HEK293T (cell line): ENCODE results near the gene BMPER.

Source experiments
- CTCF ChIA-PET: fragments of 350-600 bp; formaldehyde crosslinking; extraction: SDS; loops from one replicate; lab custom pipeline; 2021; ENCODE audit warnings: antibody characterized with exemption, inconsistent platforms; lab: Yijun Ruan, JAX
- POLR2A ChIA-PET: fragments of 350-600 bp; formaldehyde crosslinking; extraction: SDS; loops from one replicate; lab custom pipeline; 2020; ENCODE audit warnings: antibody characterized with exemption, inconsistent platforms; lab: Yijun Ruan, JAX
- DNase-seq: peaks from one replicate; pipeline ENCODE4 v3.0.0; 2012; ENCODE audit warnings: mixed read lengths; ENCODE audit errors: extremely low spot score
- ARNT ChIP-seq: fragments of 450-650 bp; IDR thresholded peaks from 2 replicates; pipeline ENCODE4 v1.6.1; 2017; ENCODE audit warnings: mild to moderate bottlenecking
- BHLHE40 ChIP-seq: fragments of 450-650 bp; IDR thresholded peaks from 2 replicates; pipeline ENCODE4 v1.6.1; 2016; ENCODE audit warnings: mild to moderate bottlenecking, moderate library complexity, borderline replicate concordance
- CTBP1 ChIP-seq: fragments of 450-650 bp; IDR thresholded peaks from 2 replicates; pipeline ENCODE4 v1.6.1; 2016; ENCODE audit warnings: borderline replicate concordance
- ELF4 ChIP-seq: fragments of 450-650 bp; IDR thresholded peaks from 2 replicates; pipeline ENCODE4 v1.6.1; 2017; ENCODE audit warnings: antibody characterized with exemption
- FOXA1 ChIP-seq: fragments of 450-650 bp; IDR thresholded peaks from 2 replicates; pipeline ENCODE4 v1.6.1; 2016; ENCODE audit warnings: mild to moderate bottlenecking
- FOXK2 ChIP-seq: fragments of 450-650 bp; IDR thresholded peaks from 2 replicates; pipeline ENCODE4 v1.6.1; 2016; ENCODE audit warnings: mild to moderate bottlenecking
- FOXM1 ChIP-seq: fragments of 450-650 bp; IDR thresholded peaks from 2 replicates; pipeline ENCODE4 v1.6.1; 2017; ENCODE audit warnings: mild to moderate bottlenecking, borderline replicate concordance
- HDGF ChIP-seq: fragments of 450-650 bp; IDR thresholded peaks from 2 replicates; pipeline ENCODE4 v1.6.1; 2017; ENCODE audit warnings: antibody characterized with exemption, borderline replicate concordance
- L3MBTL2 ChIP-seq: fragments of 450-650 bp; conservative IDR thresholded peaks from 2 replicates; pipeline ENCODE4 v1.6.1; 2016; ENCODE audit warnings: mild to moderate bottlenecking
- LEF1 ChIP-seq: fragments of 450-650 bp; IDR thresholded peaks from 2 replicates; pipeline ENCODE4 v1.6.1; 2017; ENCODE audit warnings: mild to moderate bottlenecking, borderline replicate concordance
- NFRKB ChIP-seq: fragments of 450-650 bp; IDR thresholded peaks from 2 replicates; pipeline ENCODE4 v1.6.1; 2016; ENCODE audit warnings: mild to moderate bottlenecking, moderate library complexity
- SP1 ChIP-seq: fragments of 450-650 bp; IDR thresholded peaks from 2 replicates; pipeline ENCODE4 v1.6.1; 2017
- SUZ12 ChIP-seq: fragments of 450-650 bp; IDR thresholded peaks from 2 replicates; pipeline ENCODE4 v1.6.1; 2016; ENCODE audit warnings: mild to moderate bottlenecking
- TARDBP ChIP-seq: fragments of 450-650 bp; IDR thresholded peaks from 2 replicates; pipeline ENCODE4 v1.6.1; 2016
- ZNF384 ChIP-seq: fragments of 450-650 bp; IDR thresholded peaks from 2 replicates; pipeline ENCODE4 v1.6.1; 2016
- TF ChIP-seq, protein P1 (sequence below): fragments of 450-650 bp; IDR thresholded peaks from 2 replicates; pipeline ENCODE4 v1.6.1; 2016

The BMPER gene

DNA sequence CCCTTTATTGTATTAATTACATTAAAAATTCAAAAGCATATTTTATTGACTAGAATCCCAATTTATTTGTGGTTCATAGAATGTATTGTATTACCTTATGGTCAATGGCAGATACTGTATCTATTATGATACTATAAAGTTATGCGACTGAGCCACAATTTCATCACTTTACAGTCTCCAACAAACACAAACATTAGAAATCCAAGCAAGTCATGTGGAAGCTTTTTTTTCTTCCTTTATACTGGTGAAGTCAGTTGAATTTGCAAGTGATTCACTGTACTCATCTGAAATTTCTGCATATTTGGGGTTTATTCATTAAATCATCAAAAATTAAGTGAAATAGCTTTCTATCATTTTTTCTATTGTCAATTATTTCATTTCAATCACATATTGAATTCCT is 54.3 kb downstream of the BMPER start:
- DNase-seq = no peak
- TF ChIP-seq, protein P1, sequence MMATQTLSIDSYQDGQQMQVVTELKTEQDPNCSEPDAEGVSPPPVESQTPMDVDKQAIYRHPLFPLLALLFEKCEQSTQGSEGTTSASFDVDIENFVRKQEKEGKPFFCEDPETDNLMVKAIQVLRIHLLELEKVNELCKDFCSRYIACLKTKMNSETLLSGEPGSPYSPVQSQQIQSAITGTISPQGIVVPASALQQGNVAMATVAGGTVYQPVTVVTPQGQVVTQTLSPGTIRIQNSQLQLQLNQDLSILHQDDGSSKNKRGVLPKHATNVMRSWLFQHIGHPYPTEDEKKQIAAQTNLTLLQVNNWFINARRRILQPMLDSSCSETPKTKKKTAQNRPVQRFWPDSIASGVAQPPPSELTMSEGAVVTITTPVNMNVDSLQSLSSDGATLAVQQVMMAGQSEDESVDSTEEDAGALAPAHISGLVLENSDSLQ = no peak
- TF ChIP-seq FOXK2 (no peak), ARNT (no peak), ZNF384 (no peak), ELF4 (no peak), FOXM1 (no peak), NFRKB (no peak), HDGF (no peak), LEF1 (no peak), L3MBTL2 (no peak), BHLHE40 (no peak), CTBP1 (no peak), SP1 (no peak), SUZ12 (no peak), TARDBP (no peak), FOXA1 (no peak)
- CTCF ChIA-PET = no interaction called here
- POLR2A ChIA-PET = no interaction called here

DNA sequence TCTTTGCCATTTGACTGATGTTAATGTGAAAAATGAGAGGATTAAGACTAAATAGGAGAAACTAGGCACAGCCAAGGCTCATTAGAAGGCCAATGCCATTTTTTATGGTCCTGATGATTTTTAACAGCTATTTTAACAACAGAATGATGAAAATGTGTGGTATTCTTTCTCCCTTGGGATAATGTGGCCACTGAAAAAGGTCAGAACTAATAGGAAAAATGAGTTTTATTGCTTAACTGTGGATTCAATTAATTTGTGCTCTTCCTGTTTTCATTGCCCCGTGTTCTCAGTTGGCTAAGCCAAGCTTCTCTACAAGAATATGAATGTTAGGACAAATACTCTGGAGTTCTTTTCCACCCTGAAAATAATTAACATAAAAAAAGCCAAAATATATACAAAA is 56.6 kb downstream of the BMPER start:
- TF ChIP-seq FOXA1 (no peak), NFRKB (no peak), FOXM1 (no peak), BHLHE40 (no peak), SP1 (no peak), ZNF384 (no peak), FOXK2 (no peak), HDGF (no peak)
- DNase-seq = no peak
- POLR2A ChIA-PET = no interaction called here
- CTCF ChIA-PET = interaction anchor here (0.6 to 1.3 kb wide), 2 partner anchors 29 to 119 kb away, joined by 4 to 6 read pairs; no protein-coding TSS in a partner anchor

DNA sequence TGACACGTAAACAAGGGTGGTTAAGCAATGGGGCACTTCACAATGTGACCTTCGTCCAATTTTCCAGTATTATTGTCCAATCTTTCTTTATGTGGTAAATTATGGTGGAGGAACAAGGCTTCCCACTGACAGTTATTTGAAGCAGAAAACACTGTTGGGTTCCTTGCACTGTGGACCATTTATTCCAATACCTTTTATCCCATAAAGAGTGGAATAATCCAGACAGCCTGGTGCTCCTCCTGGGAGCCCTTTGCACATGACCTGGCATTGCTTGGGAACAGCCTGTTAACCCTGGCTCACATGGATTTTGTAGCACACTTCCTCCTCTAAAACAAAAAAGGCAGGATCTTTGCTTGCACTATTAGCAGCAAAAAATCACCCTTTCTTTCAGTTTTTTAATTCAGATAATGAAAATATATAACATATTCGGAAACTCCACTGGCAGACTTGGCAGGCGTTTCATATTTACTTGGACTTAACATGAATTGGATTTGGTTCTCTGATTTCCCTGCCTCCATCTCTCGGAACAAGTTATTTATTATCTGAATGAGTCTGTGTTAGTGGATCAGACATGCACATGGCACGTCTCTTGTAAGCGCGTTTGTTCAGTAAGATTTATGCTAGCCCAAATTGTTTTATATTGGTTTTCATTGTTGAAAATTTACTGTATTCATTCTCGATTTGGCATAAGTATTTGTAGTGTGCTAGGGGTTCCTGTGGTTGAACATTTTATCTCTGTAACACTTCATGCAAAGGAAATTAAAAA is 59.3 kb downstream of the BMPER start:
- TF ChIP-seq L3MBTL2 (no peak), LEF1 (no peak), BHLHE40 (no peak), ZNF384 (no peak), SP1 (no peak)
- TF ChIP-seq, protein P1 = no peak
- ChIA-PET CTCF (no interaction called here), POLR2A (no interaction called here)
- DNase-seq = no peak

DNA sequence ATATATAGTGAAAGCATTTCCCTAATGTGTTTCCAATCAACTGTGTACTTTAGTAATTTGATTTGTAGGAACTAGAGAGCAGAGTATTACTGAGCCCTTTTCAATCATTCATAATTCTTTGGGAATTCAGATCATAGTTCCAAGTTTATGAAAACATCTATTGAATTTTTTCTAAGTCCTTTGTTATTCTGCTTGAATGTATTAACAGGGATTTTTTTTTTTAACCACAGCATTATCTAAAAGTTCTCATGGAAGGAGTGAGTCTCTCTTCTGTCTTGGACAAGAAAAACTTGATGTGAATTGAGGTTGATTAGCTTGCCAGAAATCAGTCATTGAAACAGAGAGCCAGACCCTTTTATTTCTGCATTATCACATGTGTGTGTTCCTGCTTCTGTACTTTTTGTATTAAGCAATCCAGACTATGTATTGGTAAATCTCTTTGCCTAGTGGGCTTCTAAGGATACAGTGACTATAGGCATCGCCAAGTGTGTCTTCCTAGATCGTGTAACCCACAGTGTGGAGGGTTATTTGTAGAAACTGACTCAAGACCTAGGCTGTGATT is 59.9 kb downstream of the BMPER start:
- TF ChIP-seq FOXK2 (no peak), LEF1 (no peak), SP1 (no peak), HDGF (no peak), FOXM1 (no peak), CTBP1 (no peak)
- TF ChIP-seq, protein P1 = no peak
- ChIA-PET POLR2A (no interaction called here), CTCF (no interaction called here)
- no peak for DNase-seq

DNA sequence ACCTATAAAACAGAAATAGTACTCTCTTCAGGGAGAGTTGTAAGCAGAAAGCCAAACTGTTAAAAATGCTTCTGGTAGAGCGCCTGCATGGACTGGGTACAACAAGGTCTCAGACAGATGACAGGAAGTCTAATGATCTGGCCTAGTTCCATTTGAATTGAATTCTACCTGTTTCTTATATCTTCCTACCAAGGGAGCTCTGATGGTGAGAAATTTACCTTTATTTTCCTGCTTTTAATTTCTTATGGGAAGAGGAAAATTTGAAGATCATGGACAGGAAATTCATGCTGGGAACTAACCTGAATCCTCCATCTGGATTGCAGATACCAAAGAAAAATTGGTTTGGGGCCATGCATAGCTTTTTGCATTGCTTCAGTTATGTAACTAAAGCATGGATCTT is 63.3 kb downstream of the BMPER start:
- no peak for DNase-seq
- ChIA-PET POLR2A (no interaction called here), CTCF (no interaction called here)
- TF ChIP-seq CTBP1 = no peak
- TF ChIP-seq HDGF = no peak
- no peak for TF ChIP-seq L3MBTL2
- TF ChIP-seq FOXK2 = no peak
- TF ChIP-seq LEF1 = no peak
- TF ChIP-seq SP1 = no peak
- no peak for TF ChIP-seq ZNF384
- no peak for TF ChIP-seq TARDBP
- no peak for TF ChIP-seq NFRKB

DNA sequence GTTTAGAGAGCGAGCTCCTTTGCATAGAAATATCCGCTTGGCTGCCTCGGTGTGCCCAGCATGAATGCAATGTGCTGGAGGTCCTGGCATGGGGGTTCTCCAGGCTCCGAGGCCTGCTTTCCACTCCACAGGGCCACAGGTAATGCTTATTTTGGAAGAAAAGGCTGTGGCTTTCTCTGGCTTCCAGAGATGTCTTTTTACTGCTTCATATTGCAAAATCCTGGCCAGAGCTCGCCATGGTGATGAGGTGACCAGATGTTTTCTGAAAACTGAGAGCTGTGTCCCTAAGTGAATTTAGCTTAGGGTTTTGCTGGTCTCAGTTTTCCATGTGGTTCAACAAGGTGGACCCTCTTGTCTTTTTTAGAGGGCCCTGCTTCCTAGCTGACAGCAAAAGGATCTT is 65.2 kb downstream of the BMPER start:
- POLR2A ChIA-PET = no interaction called here
- CTCF ChIA-PET = interaction anchor here (1.3 to 1.6 kb wide), 2 partner anchors 10 to 12 kb away, joined by 3 to 8 read pairs; no protein-coding TSS in a partner anchor
- DNase-seq = no peak
- TF ChIP-seq ELF4 (no peak), LEF1 (no peak), FOXM1 (no peak), FOXK2 (no peak), TARDBP (no peak), FOXA1 (no peak), HDGF (no peak), BHLHE40 (no peak), SUZ12 (no peak), ZNF384 (no peak), L3MBTL2 (no peak), NFRKB (no peak)
